Keratinocyte (primary cell): ENCODE data around the gene RBM17. TPM values are rescaled to one million over a fixed set of nuclear protein-coding genes. Genes with fewer than 3 reads are reported as not detected.

Source experiments
- DNase-seq: peaks from one replicate; pipeline ENCODE4 v3.0.0-alpha.2; 2011; ENCODE audit warnings: low read depth, missing footprints, low spot score
- FAIRE-seq: peaks from 2 replicates; lab custom pipeline; 2011; peaks lifted over from hg19 to GRCh38; lab: Jason Lieb, UNC
- H2AFZ ChIP-seq: 2 replicates; pipeline ENCODE4 v1.6.0; 2012; ENCODE audit warnings: low read length, control low read depth, inconsistent platforms; ENCODE audit not compliant: control insufficient read depth
- H3K27ac ChIP-seq: 2 replicates; pipeline ENCODE4 v1.5.1; 2011; ENCODE audit warnings: low read length; ENCODE audit not compliant: control insufficient read depth, insufficient read depth
- H3K27me3 ChIP-seq: 3 replicates; pipeline ENCODE4 v1.6.0; 2011; ENCODE audit warnings: low read length; ENCODE audit not compliant: control insufficient read depth, insufficient read depth; ENCODE audit errors: extremely low read depth
- H3K36me3 ChIP-seq, 2 experiments: 2 replicates in 1 of 2; 3 replicates in 1 of 2; pipeline ENCODE4 v1.5.1; 2011; ENCODE audit warnings: low read length in 2 of 2, mild to moderate bottlenecking in 1 of 2; ENCODE audit not compliant: control insufficient read depth in 2 of 2, insufficient read depth in 2 of 2; ENCODE audit errors: extremely low read depth in 1 of 2
- H3K4me1 ChIP-seq: 3 replicates; pipeline ENCODE4 v1.5.1; 2011; ENCODE audit warnings: low read length; ENCODE audit not compliant: control insufficient read depth, insufficient read depth; ENCODE audit errors: extremely low read depth
- H3K4me2 ChIP-seq: 3 replicates; pipeline ENCODE4 v1.6.0; 2011; ENCODE audit warnings: low read depth, low read length; ENCODE audit not compliant: control insufficient read depth, insufficient read depth; ENCODE audit errors: extremely low read depth
- H3K4me3 ChIP-seq, 3 experiments: fragments of 200-600 bp in 1 of 3; sonication (generic) in 1 of 3; 2 replicates in 2 of 3; 3 replicates in 1 of 3; pipeline ENCODE4 v1.5.1; 2011 to 2016; ENCODE audit warnings: low read length in 3 of 3, mild to moderate bottlenecking in 3 of 3, control low read depth in 2 of 3, inconsistent platforms in 1 of 3, low read depth in 1 of 3, mixed read lengths in 1 of 3, mixed run types in 1 of 3, moderate library complexity in 1 of 3; ENCODE audit not compliant: control insufficient read depth in 2 of 3, insufficient read depth in 2 of 3; ENCODE audit errors: extremely low read depth in 1 of 3
- H3K79me2 ChIP-seq: 2 replicates; pipeline ENCODE4 v1.6.0; 2012; ENCODE audit warnings: low read length; ENCODE audit not compliant: control insufficient read depth, insufficient read depth
- H3K9ac ChIP-seq: 3 replicates; pipeline ENCODE4 v1.6.0; 2011; ENCODE audit warnings: low read length; ENCODE audit not compliant: control insufficient read depth, insufficient read depth; ENCODE audit errors: extremely low read depth
- H3K9me1 ChIP-seq: 3 replicates; pipeline ENCODE4 v1.6.0; 2011; ENCODE audit warnings: low read length; ENCODE audit not compliant: control insufficient read depth, insufficient read depth; ENCODE audit errors: extremely low read depth
- H3K9me3 ChIP-seq: 2 replicates; pipeline ENCODE4 v1.5.1; 2012; ENCODE audit warnings: low read depth, low read length; ENCODE audit not compliant: control insufficient read depth
- H4K20me1 ChIP-seq: 3 replicates; pipeline ENCODE4 v1.6.0; 2011; ENCODE audit warnings: low read length; ENCODE audit not compliant: control insufficient read depth, insufficient read depth; ENCODE audit errors: extremely low read depth
- EZH2 ChIP-seq: IDR thresholded peaks from one replicate; pipeline ENCODE4 v1.6.1; 2012; ENCODE audit warnings: inconsistent platforms, mild to moderate bottlenecking, low read length, moderate library complexity
- dilution Hi-C: fragments of 300-500 bp; cut with MboI; formaldehyde crosslinking; loops from one replicate; pipeline ENCODE4 v1.7.0; 2020; ENCODE audit warnings: low sequenced_read_pairs; ENCODE audit not compliant: extremely low pct_ligation_motif_present
- polyA plus RNA-seq, 5 experiments: library from polyadenylated mRNA; depleted of rRNA in 3 of 5; stranded (reverse) in 3 of 5; stranded (forward) in 1 of 5; unstranded in 1 of 5; fragments of >200 nt; gene quantifications; 1 replicate in 1 of 5; 2 replicates in 3 of 5; 3 replicates in 1 of 5; pipeline versions ENCODE4 v1.2.1 to v1.2.3, GENCODE V29; 2011 to 2012; ENCODE audit warnings: missing spikeins in 2 of 5, low read depth in 1 of 5, low replicate concordance in 1 of 5
- TF ChIP-seq, protein P1 (sequence below), 3 experiments: IDR thresholded peaks in 1 of 3; conservative IDR thresholded peaks in 1 of 3; optimal IDR thresholded peaks in 1 of 3; 2 replicates in 2 of 3; 3 replicates in 1 of 3; pipeline versions ENCODE3 to v1.5.1; 2011; ENCODE audit warnings: low read length in 3 of 3, mild to moderate bottlenecking in 3 of 3, moderate library complexity in 2 of 3, control low read depth in 1 of 3, inconsistent platforms in 1 of 3; ENCODE audit not compliant: insufficient read depth in 2 of 3; ENCODE audit errors: extremely low read depth in 1 of 3

RBM17 gene
- polyA plus RNA-seq, 1 donor (not counting 4 experiments of a cell fraction or from before 2014, with no cell fraction given), result 54.8 TPM

DNA sequence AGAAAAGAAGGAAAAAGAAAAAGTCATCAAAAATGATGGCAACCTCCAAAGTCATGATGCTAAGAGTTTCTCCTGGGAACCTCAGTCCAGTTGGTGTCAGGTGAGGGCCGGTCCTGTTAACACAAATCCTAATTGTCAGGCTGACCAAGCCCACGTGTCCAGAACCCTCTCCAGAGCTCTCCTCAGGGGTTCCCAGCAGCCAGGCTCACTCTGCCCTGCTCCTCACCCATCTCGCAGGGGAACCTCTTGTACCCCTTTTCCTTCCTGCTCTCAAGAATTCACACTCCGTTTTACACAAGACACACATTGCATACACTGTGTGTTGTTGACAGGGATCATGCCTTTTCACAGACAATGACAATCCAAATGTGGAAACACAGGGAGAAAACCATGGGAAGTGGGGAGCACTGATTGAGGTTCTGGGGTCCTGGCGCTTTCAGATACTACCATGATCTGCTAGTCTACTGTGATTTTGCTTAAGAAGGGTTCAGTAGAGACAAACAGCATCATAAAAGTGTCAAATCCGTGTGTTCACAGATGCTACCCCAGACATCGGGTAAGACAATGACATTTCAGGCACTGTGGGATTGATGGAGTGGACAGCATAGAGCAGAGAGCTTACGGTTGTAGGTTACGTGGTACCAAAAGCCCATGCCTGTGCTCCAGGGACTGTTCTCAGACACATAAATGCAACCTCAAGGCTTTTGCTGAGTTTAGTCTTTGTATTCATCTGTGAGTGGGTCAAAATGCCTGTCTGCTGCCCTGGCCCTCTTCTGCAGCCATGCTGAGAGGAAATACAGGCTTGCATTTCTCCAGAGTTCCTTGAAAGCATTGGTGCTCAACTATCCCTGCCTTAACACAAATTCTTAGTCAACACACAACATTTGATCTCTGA lies 42.7 kb upstream of the RBM17 start:
- TF ChIP-seq, protein P1, sequence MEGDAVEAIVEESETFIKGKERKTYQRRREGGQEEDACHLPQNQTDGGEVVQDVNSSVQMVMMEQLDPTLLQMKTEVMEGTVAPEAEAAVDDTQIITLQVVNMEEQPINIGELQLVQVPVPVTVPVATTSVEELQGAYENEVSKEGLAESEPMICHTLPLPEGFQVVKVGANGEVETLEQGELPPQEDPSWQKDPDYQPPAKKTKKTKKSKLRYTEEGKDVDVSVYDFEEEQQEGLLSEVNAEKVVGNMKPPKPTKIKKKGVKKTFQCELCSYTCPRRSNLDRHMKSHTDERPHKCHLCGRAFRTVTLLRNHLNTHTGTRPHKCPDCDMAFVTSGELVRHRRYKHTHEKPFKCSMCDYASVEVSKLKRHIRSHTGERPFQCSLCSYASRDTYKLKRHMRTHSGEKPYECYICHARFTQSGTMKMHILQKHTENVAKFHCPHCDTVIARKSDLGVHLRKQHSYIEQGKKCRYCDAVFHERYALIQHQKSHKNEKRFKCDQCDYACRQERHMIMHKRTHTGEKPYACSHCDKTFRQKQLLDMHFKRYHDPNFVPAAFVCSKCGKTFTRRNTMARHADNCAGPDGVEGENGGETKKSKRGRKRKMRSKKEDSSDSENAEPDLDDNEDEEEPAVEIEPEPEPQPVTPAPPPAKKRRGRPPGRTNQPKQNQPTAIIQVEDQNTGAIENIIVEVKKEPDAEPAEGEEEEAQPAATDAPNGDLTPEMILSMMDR (optimal IDR thresholded peaks at IDR 0.05 in 1 of 3, IDR thresholded peaks at IDR 0.05 in 1 of 3, conservative IDR thresholded peaks at IDR 0.05 in 1 of 3; ENCODE audit: extremely low read depth in 1 of 3, insufficient read depth in 2 of 3, low read length in 3 of 3), result no peak
- no peak for TF ChIP-seq EZH2
- H3K79me2 ChIP-seq, result no peaks in the 10 kb centered on the region
- no peak overlapping the region for H3K9ac ChIP-seq
- FAIRE-seq (no peak), DNase-seq (no peak)
- dilution Hi-C loops, result no loop called here
- no peaks in the 10 kb centered on the region for H4K20me1 ChIP-seq
- H3K36me3 ChIP-seq, result no peaks in the 10 kb centered on the region
- no peak overlapping the region for H3K27ac ChIP-seq
- H3K9me3 ChIP-seq, result no peaks in the 10 kb centered on the region
- H2AFZ ChIP-seq, result no peak overlapping the region
- no peak overlapping the region for H3K4me2 ChIP-seq
- peaks cover 10% of the 10 kb centered on the region for H3K27me3 ChIP-seq
- no peaks in the 10 kb centered on the region for H3K9me1 ChIP-seq
- H3K4me1 ChIP-seq, result no peaks in the 10 kb centered on the region
- H3K4me3 ChIP-seq, result no peak overlapping the region

GRCh38 chr10:6046773-6047611 lies 41.8 kb upstream of the RBM17 start:
- H3K9me1 ChIP-seq, result no peaks in the 10 kb centered on the region
- H3K27ac ChIP-seq, result no peak overlapping the region
- H3K9ac ChIP-seq, result no peak overlapping the region
- TF ChIP-seq, protein P1 (optimal IDR thresholded peaks at IDR 0.05 in 1 of 3, IDR thresholded peaks at IDR 0.05 in 1 of 3, conservative IDR thresholded peaks at IDR 0.05 in 1 of 3; ENCODE audit: extremely low read depth in 1 of 3, insufficient read depth in 2 of 3, low read length in 3 of 3), result no peak
- TF ChIP-seq EZH2, result no peak
- H3K27me3 ChIP-seq, result peaks cover 10% of the 10 kb centered on the region
- dilution Hi-C loops, result no loop called here
- FAIRE-seq, result no peak
- H3K9me3 ChIP-seq, result no peaks in the 10 kb centered on the region
- H3K4me3 ChIP-seq, result no peak overlapping the region
- no peaks in the 10 kb centered on the region for H4K20me1 ChIP-seq
- H2AFZ ChIP-seq, result no peak overlapping the region
- no peaks in the 10 kb centered on the region for H3K36me3 ChIP-seq
- H3K79me2 ChIP-seq, result no peaks in the 10 kb centered on the region
- DNase-seq, result no peak
- H3K4me2 ChIP-seq, result no peak overlapping the region
- H3K4me1 ChIP-seq, result no peaks in the 10 kb centered on the region
